ENCODE results near the gene NFIX. TPM values are rescaled to one million over a fixed set of nuclear protein-coding genes. Genes with fewer than 3 reads are reported as not detected.

NFIX gene
- total RNA-seq, 1 experiment from 2014 or later, result 16.4 TPM

GRCh38 chr19:13062317-13062716 is 67.0 kb downstream of the NFIX start:
- no peak for DNase-seq
- no peaks in the 10 kb centered on the region for H3K9me3 Mint-ChIP-seq (ENCODE audit: low read depth, unreplicated experiment)
- no peak for TF ChIP-seq CTCF (IDR thresholded peaks at IDR 0.05; ENCODE audit: unreplicated experiment)
- no peak overlapping the region for H3K27ac Mint-ChIP-seq (ENCODE audit: unreplicated experiment)
- no peaks in the 10 kb centered on the region for H3K36me3 Mint-ChIP-seq (ENCODE audit: insufficient read depth, unreplicated experiment)
- no peak overlapping the region for H3K4me3 Mint-ChIP-seq (ENCODE audit: low read depth, unreplicated experiment)
- no TSS peak for BruUV-seq (replicated peaks)
- intact Hi-C loops (cut with micrococcal nuclease; ENCODE audit: unreplicated experiment), result no loop called here
- peaks cover 16% of the 10 kb centered on the region for H3K27me3 Mint-ChIP-seq (ENCODE audit: unreplicated experiment)
- no peaks in the 10 kb centered on the region for H3K4me1 Mint-ChIP-seq (ENCODE audit: low read depth, unreplicated experiment)
- CTCF ChIA-PET, result interaction anchor here (1.5 to 2.7 kb wide), 4 partner anchors 32 to 97 kb away, joined by 5 to 21 read pairs (median 10); no protein-coding TSS in a partner anchor

- Mint-ChIP-seq H3K4me3 (ENCODE audit: low read depth, unreplicated experiment) (no peak overlapping the region), H3K27ac (ENCODE audit: unreplicated experiment) (no peak overlapping the region), H3K36me3 (ENCODE audit: insufficient read depth, unreplicated experiment) (no peaks in the 10 kb centered on the region), H3K9me3 (ENCODE audit: low read depth, unreplicated experiment) (no peaks in the 10 kb centered on the region), H3K27me3 (ENCODE audit: unreplicated experiment) (peaks cover 16% of the 10 kb centered on the region), H3K4me1 (ENCODE audit: low read depth, unreplicated experiment) (no peaks in the 10 kb centered on the region)
- no peak for TF ChIP-seq CTCF (IDR thresholded peaks at IDR 0.05; ENCODE audit: unreplicated experiment)
- CTCF ChIA-PET, result no interaction called here
- intact Hi-C loops (cut with micrococcal nuclease; ENCODE audit: unreplicated experiment), result no loop called here
- no TSS peak for BruUV-seq (replicated peaks)
- no peak for DNase-seq
Observed at GRCh38 chr19:13063461-13064091, 68.3 kb downstream of the NFIX start.

GRCh38 chr19:13064092-13064489 is 68.8 kb downstream of the NFIX start:
- intact Hi-C loops (cut with micrococcal nuclease; ENCODE audit: unreplicated experiment), result no loop called here
- no peaks in the 10 kb centered on the region for H3K36me3 Mint-ChIP-seq (ENCODE audit: insufficient read depth, unreplicated experiment)
- no peak overlapping the region for H3K27ac Mint-ChIP-seq (ENCODE audit: unreplicated experiment)
- no peaks in the 10 kb centered on the region for H3K4me1 Mint-ChIP-seq (ENCODE audit: low read depth, unreplicated experiment)
- no peak overlapping the region for H3K4me3 Mint-ChIP-seq (ENCODE audit: low read depth, unreplicated experiment)
- H3K27me3 Mint-ChIP-seq (ENCODE audit: unreplicated experiment), result peaks cover 16% of the 10 kb centered on the region
- no peaks in the 10 kb centered on the region for H3K9me3 Mint-ChIP-seq (ENCODE audit: low read depth, unreplicated experiment)
- BruUV-seq (replicated peaks), result no TSS peak
- no peak for TF ChIP-seq CTCF (IDR thresholded peaks at IDR 0.05; ENCODE audit: unreplicated experiment)
- DNase-seq, result no peak
- CTCF ChIA-PET, result interaction anchor here (0.7 kb wide), 1 partner anchor 13 kb away, joined by 3 read pairs; no protein-coding TSS in a partner anchor

- no peak overlapping the region for H3K4me3 Mint-ChIP-seq (ENCODE audit: low read depth, unreplicated experiment)
Observed at GRCh38 chr19:13066226-13066625, 71.0 kb downstream of the NFIX start.

More at GRCh38 chr19:13066226-13066625, 71.0 kb downstream of the NFIX start:
- Mint-ChIP-seq H3K9me3 (ENCODE audit: low read depth, unreplicated experiment) (no peaks in the 10 kb centered on the region), H3K27ac (ENCODE audit: unreplicated experiment) (no peak overlapping the region), H3K4me1 (ENCODE audit: low read depth, unreplicated experiment) (no peaks in the 10 kb centered on the region), H3K27me3 (ENCODE audit: unreplicated experiment) (peaks cover 16% of the 10 kb centered on the region), H3K36me3 (ENCODE audit: insufficient read depth, unreplicated experiment) (peaks cover 6% of the 10 kb centered on the region)
- BruUV-seq (replicated peaks), result no TSS peak
- intact Hi-C loops (cut with micrococcal nuclease; ENCODE audit: unreplicated experiment), result no loop called here
- no peak for DNase-seq
- TF ChIP-seq CTCF (IDR thresholded peaks at IDR 0.05; ENCODE audit: unreplicated experiment), result no peak
- CTCF ChIA-PET, result no interaction called here
